HFFc6 (cell line): ENCODE results near the gene ZNF771. TPM values are rescaled to one million over a fixed set of nuclear protein-coding genes. Genes with fewer than 3 reads are reported as not detected.
A peak's percentile ranks its signal among the peaks of the same experiment; 100 is the strongest.

ENCODE experiments used
- DNase-seq: peaks from one replicate; pipeline ENCODE4 v3.0.0-alpha.2; 2018
- H3K27ac Mint-ChIP-seq: 2 replicates; pipeline ENCODE4 v1.8.0; 2020; ENCODE audit warnings: mild to moderate bottlenecking, mixed read lengths
- H3K27me3 Mint-ChIP-seq: 2 replicates; pipeline ENCODE4 v1.8.0; 2021; ENCODE audit warnings: mild to moderate bottlenecking, moderate library complexity, mixed read lengths; ENCODE audit not compliant: insufficient read depth
- H3K36me3 Mint-ChIP-seq: 2 replicates; pipeline ENCODE4 v1.8.0; 2021; ENCODE audit warnings: low read depth, mixed read lengths
- H3K4me1 Mint-ChIP-seq: 2 replicates; pipeline ENCODE4 v1.8.0; 2020; ENCODE audit warnings: low read depth, mixed read lengths
- H3K4me3 Mint-ChIP-seq: 2 replicates; pipeline ENCODE4 v1.8.0; 2020; ENCODE audit warnings: mild to moderate bottlenecking, moderate library complexity, mixed read lengths
- H3K9me3 Mint-ChIP-seq: 2 replicates; pipeline ENCODE4 v1.8.0; 2020; ENCODE audit warnings: mild to moderate bottlenecking, mixed read lengths
- total RNA-seq, 6 experiments: library from RNA; stranded (reverse); fragmentation: NEBNext Ultra II Directional; extraction: Animal tissue kit (Norgen Biotek cat#: 25700); gene quantifications; 2 replicates in 1 of 6; 3 replicates in 5 of 6; pipeline ENCODE4 v1.2.3, GENCODE V29; 2021
- TF ChIP-seq, protein P1 (sequence below): fragments of 200-600 bp; sonication (generic); IDR thresholded peaks from 2 replicates; pipeline ENCODE4 v1.5.0; 2021; ENCODE audit warnings: antibody characterized with exemption, mild to moderate bottlenecking

ZNF771 gene
- total RNA-seq, 6 experiments from 2014 or later, result 15.8 to 19.1 (median 16.8) TPM

DNA sequence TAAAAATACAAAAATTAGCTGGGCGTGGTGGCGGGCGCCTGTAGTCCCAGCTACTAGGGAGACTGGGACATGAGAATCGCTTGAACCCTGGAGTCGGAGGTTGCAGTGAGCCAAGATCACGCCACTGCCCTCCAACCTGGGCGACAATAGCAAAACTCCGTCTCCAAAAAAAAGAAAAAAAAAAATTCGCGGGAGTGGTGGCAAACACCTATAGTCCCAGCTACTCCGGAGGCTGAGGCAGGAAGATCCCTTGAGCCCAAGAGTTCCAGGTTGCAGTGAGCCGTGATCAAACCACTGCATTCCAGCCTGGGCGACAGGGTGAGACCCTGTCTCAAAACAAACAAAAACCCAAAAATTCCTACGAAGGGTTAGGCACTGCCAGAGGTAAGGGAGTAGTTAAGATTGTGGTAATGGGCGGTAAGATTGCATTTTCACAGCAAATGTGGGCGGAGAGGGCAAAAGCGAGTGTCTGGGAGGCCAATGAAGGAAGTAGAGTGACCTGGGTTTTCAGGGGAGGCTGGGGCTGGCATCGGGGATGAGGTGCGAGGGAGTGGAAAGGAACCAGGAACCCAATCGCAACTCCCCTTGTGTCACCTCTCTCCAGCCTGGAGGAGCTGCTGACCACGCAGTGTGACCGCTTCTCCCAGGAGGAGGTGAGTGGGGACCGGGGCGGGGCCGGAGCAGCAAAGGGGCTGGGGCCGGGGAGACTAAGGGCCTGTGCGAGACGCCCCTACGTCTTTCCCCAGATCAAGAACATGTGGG lies 30.2 kb upstream of the ZNF771 start:
- peaks cover 3% of the 10 kb centered on the region for H3K27me3 Mint-ChIP-seq
- H3K27ac Mint-ChIP-seq, result peak overlapping the region; percentile 100
- H3K9me3 Mint-ChIP-seq, result no peaks in the 10 kb centered on the region
- H3K4me3 Mint-ChIP-seq, result peak overlapping the region; percentile 97
- DNase-seq, result no peak
- peaks cover 5% of the 10 kb centered on the region for H3K36me3 Mint-ChIP-seq
- H3K4me1 Mint-ChIP-seq, result peaks cover 24% of the 10 kb centered on the region
- TF ChIP-seq, protein P1, sequence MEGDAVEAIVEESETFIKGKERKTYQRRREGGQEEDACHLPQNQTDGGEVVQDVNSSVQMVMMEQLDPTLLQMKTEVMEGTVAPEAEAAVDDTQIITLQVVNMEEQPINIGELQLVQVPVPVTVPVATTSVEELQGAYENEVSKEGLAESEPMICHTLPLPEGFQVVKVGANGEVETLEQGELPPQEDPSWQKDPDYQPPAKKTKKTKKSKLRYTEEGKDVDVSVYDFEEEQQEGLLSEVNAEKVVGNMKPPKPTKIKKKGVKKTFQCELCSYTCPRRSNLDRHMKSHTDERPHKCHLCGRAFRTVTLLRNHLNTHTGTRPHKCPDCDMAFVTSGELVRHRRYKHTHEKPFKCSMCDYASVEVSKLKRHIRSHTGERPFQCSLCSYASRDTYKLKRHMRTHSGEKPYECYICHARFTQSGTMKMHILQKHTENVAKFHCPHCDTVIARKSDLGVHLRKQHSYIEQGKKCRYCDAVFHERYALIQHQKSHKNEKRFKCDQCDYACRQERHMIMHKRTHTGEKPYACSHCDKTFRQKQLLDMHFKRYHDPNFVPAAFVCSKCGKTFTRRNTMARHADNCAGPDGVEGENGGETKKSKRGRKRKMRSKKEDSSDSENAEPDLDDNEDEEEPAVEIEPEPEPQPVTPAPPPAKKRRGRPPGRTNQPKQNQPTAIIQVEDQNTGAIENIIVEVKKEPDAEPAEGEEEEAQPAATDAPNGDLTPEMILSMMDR, result no peak

DNA sequence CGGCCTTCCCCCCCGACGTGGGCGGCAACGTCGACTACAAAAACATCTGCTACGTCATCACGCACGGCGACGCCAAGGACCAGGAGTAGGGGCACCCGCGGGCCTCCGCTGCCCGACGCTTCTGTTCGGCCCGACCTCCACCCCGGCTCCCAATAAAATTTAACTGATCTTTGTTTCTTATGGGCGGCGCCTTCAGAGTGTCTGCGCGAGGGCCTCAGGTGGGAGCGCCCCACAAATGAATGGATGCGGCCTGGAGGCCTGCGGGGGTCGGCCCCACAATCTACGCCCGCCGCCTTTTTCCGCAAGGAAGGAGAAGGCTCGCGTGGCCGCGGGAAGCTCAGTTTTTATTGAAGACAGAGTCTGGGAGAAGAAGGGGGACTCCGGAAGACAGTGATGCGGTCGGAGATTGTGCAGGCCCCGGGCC lies 29.6 kb upstream of the ZNF771 start:
- Mint-ChIP-seq H3K4me1 (peaks cover 24% of the 10 kb centered on the region), H3K9me3 (no peaks in the 10 kb centered on the region), H3K27me3 (peaks cover 1% of the 10 kb centered on the region), H3K36me3 (peaks cover 5% of the 10 kb centered on the region), H3K27ac (peak overlapping the region; percentile 100), H3K4me3 (peak overlapping the region; percentile 97)
- peak; percentile 73 for DNase-seq
- TF ChIP-seq, protein P1, result no peak

DNA sequence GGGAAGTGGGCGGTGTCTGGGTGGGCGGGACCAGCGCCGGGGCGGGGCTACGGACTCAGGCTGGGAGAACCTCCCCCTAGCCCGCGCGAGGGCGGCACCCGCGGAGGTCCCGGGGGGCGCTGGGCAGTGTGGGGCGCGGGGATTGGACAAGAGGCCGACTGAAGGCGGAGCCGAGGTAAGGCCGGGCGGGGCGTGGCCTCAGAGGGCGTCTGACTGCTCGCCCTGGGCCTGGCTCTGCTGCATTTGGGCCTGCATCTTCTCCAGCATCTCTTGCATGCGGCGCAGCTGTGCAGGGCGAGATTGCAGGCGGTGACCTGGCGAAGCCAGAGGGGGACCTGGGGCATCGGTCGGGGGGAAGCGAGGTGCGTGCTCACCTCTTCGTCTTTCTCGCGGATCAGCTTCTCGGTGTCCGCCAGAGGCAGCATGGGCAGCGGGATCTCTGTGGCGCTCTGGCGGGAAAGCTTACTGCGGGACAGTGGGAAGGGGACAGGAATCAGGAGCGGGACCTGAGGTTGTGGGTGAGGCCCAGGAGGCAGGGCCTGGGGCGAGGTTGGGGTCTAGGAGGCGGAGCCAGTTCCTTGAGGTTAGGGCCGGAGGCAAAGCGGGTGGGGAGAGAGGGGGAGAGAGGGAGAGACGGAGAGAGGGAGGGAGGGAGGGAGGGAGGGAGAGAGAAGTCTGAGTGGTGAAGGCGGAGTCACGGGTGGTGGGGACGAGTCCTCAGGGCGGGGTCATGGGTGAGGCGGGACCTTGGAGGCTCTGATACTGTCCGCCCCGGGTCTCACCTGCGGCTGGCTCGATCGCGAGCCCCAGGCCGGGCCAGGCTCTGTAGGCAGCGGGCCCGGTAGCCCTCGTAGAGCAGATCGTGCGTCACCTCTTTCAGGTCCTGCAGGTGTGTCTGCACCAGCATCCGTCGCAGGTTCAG lies 28.9 kb upstream of the ZNF771 start:
- TF ChIP-seq, protein P1, result no peak; the same call in 1 of the 2 replicates

DNA sequence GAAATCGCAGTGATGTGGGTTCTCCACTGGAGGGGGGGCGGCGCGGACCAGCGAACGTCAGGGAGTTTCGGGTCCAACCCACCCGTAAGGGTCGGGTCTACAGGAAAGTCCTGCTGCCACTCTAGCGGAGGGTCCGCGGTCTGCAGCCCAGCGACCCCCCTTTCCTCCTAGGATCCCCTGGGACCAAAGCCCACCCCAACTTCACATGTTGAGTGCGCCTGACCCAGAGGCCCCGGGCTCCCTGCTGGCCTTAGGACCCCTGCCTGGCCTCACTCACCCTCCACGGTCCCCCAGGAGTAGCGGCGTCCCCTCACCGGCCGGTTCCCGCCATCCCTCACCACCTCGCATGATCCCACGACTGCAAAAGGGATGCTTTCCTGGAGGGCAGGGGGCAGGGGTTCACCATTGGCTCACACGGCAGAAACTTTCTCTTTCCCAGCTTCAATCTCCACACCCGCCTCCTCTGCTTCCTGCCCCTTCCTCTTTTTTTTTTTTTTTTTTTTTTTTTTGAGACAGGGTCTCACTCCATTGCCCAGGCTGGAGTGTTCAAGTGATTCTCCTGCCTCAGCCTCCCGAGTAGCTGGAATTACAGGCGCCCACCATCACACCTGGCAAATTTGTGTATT lies 28.1 kb upstream of the ZNF771 start:
- H3K27ac Mint-ChIP-seq, result no peak overlapping the region
- TF ChIP-seq, protein P1, result no peak
- H3K4me3 Mint-ChIP-seq, result peak overlapping the region; percentile 97

More for the DNA sequence above, 28.9 kb upstream of the ZNF771 start:
- Mint-ChIP-seq H3K4me3 (peak overlapping the region; percentile 97), H3K27ac (peak overlapping the region; percentile 100), H3K36me3 (peaks cover 5% of the 10 kb centered on the region), H3K27me3 (no peaks in the 10 kb centered on the region; the same call in 1 of the 2 replicates), H3K9me3 (no peaks in the 10 kb centered on the region), H3K4me1 (peaks cover 24% of the 10 kb centered on the region)
- peak; percentile 94 for DNase-seq

DNA sequence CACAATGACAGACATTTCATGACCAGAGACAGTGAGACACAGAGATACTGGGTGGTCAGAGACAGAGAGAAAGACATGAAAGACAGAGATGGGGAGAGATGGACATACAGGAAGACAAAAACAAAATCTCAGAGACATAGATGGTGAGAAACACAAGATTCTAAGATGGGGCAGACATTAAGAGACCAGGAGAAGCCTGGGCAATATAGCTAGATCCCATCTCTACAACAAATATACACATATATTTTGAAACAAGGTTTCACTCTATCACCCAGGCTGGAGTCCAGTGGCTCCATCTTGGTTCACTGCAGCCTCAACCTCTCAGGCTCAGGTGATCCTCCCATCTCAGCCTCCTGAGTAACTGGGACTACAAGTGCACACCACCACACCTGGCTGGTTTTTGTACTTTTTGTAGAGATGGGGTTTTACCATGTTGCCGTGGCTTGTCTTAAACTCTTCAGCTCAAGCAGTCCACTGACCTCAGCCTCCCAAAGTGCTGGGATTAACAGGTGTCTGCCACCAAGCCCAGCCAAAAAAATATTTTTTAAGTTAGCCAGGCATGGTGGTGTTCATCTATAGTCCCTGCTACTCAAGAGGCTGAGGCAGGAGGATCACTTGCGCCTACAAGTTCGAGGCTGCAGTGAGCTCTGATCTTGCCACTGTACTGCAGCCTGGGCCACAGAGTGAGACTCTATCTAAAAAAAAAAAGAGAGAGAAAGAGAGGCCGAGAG lies 27.2 kb upstream of the ZNF771 start:
- TF ChIP-seq, protein P1, result no peak
- DNase-seq, result no peak
- Mint-ChIP-seq H3K4me3 (peak overlapping the region; percentile 97), H3K4me1 (peaks cover 24% of the 10 kb centered on the region), H3K9me3 (no peaks in the 10 kb centered on the region), H3K36me3 (peaks cover 5% of the 10 kb centered on the region), H3K27me3 (no peaks in the 10 kb centered on the region; the same call in 1 of the 2 replicates), H3K27ac (no peak overlapping the region)

More for the DNA sequence above, 28.1 kb upstream of the ZNF771 start:
- H3K9me3 Mint-ChIP-seq, result no peaks in the 10 kb centered on the region
- no peak for DNase-seq
- peaks cover 24% of the 10 kb centered on the region for H3K4me1 Mint-ChIP-seq
- H3K27me3 Mint-ChIP-seq, result no peaks in the 10 kb centered on the region; the same call in 1 of the 2 replicates
- peaks cover 5% of the 10 kb centered on the region for H3K36me3 Mint-ChIP-seq
